ENCODE results near the gene EEIG1. TPM values are rescaled to one million over a fixed set of nuclear protein-coding genes. Genes with fewer than 3 reads are reported as not detected.

Gene EEIG1
- total RNA-seq, 4 donors from 2014 or later: 43.1 to 85.8 (median 59.5) TPM

DNA sequence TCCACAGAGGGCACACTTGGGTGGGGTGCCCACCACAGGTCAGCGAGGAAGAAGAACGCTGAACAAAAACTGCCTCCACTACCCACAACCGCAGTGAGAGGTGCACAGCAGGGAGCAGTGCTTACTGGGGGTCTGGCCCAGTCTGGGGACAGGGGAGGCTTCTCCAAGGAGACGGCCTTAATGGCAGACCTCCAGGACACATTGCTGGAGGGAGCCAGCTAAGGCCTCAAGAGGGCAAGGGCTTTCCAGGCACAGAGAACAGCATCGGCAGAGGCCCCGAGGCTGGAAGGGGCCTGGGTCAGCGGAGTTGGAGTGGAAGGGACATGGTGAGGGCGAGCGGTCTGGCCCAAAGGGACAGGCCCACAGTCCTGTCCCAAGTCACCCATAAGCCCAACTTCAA lies 34.8 kb downstream of the EEIG1 start:
- H3K27me3 ChIP-seq: no peaks in the 10 kb centered on the region
- no peak overlapping the region for H3K27ac ChIP-seq
- H3K4me1 ChIP-seq: peaks cover 34% of the 10 kb centered on the region
- 90% methylated on average over 9 of the region's 9 CpGs for WGBS
- no peaks in the 10 kb centered on the region for H3K9me3 ChIP-seq
- DNase-seq (ENCODE audit: low spot score in 2 of 2): no peak
- H3K4me3 ChIP-seq: no peak overlapping the region
- TF ChIP-seq, protein P1, sequence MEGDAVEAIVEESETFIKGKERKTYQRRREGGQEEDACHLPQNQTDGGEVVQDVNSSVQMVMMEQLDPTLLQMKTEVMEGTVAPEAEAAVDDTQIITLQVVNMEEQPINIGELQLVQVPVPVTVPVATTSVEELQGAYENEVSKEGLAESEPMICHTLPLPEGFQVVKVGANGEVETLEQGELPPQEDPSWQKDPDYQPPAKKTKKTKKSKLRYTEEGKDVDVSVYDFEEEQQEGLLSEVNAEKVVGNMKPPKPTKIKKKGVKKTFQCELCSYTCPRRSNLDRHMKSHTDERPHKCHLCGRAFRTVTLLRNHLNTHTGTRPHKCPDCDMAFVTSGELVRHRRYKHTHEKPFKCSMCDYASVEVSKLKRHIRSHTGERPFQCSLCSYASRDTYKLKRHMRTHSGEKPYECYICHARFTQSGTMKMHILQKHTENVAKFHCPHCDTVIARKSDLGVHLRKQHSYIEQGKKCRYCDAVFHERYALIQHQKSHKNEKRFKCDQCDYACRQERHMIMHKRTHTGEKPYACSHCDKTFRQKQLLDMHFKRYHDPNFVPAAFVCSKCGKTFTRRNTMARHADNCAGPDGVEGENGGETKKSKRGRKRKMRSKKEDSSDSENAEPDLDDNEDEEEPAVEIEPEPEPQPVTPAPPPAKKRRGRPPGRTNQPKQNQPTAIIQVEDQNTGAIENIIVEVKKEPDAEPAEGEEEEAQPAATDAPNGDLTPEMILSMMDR (IDR thresholded peaks at IDR 0.05): no peak
- no peak for TF ChIP-seq EP300 (IDR thresholded peaks at IDR 0.05)
- TF ChIP-seq POLR2AphosphoS5 (IDR thresholded peaks at IDR 0.05): no peak
- TF ChIP-seq POLR2A (IDR thresholded peaks at IDR 0.05): no peak
- peaks cover 62% of the 10 kb centered on the region for H3K36me3 ChIP-seq

- Histone ChIP-seq H3K36me3 (peaks cover 62% of the 10 kb centered on the region), H3K27ac (no peak overlapping the region), H3K27me3 (no peaks in the 10 kb centered on the region), H3K9me3 (no peaks in the 10 kb centered on the region), H3K4me1 (peaks cover 28% of the 10 kb centered on the region), H3K4me3 (no peak overlapping the region)
- DNase-seq (ENCODE audit: low spot score in 2 of 2): no peak
- WGBS: 83% methylated on average over 20 of the region's 24 CpGs
- TF ChIP-seq EP300 (IDR thresholded peaks at IDR 0.05) (no peak), POLR2AphosphoS5 (IDR thresholded peaks at IDR 0.05) (no peak), POLR2A (IDR thresholded peaks at IDR 0.05) (no peak)
- TF ChIP-seq, protein P1 (IDR thresholded peaks at IDR 0.05): no peak
Measured at GRCh38 chr9:127945338-127945737, 35.5 kb downstream of the EEIG1 start.

GRCh38 chr9:127944586-127945218 lies 36.1 kb downstream of the EEIG1 start:
- 88% methylated on average over 33 of the region's 38 CpGs for WGBS
- H3K9me3 ChIP-seq: no peaks in the 10 kb centered on the region
- H3K36me3 ChIP-seq: peaks cover 63% of the 10 kb centered on the region
- peaks cover 24% of the 10 kb centered on the region for H3K4me1 ChIP-seq
- TF ChIP-seq EP300 (IDR thresholded peaks at IDR 0.05) (no peak), POLR2A (IDR thresholded peaks at IDR 0.05) (no peak), POLR2AphosphoS5 (IDR thresholded peaks at IDR 0.05) (no peak)
- TF ChIP-seq, protein P1 (IDR thresholded peaks at IDR 0.05): no peak
- no peak overlapping the region for H3K4me3 ChIP-seq
- H3K27me3 ChIP-seq: no peaks in the 10 kb centered on the region
- H3K27ac ChIP-seq: no peak overlapping the region
- DNase-seq (ENCODE audit: low spot score in 2 of 2): no peak

- peaks cover 59% of the 10 kb centered on the region for H3K36me3 ChIP-seq
- H3K4me3 ChIP-seq: no peak overlapping the region
- peak; percentile 90 to 93 for DNase-seq (ENCODE audit: low spot score in 2 of 2)
- 30% methylated on average over 11 of the region's 13 CpGs for WGBS
- H3K27me3 ChIP-seq: no peaks in the 10 kb centered on the region
- peaks cover 19% of the 10 kb centered on the region for H3K4me1 ChIP-seq
- no peak for TF ChIP-seq POLR2A (IDR thresholded peaks at IDR 0.05)
- TF ChIP-seq, protein P1 (IDR thresholded peaks at IDR 0.05): peak; percentile 80 to 81
- no peak overlapping the region for H3K27ac ChIP-seq
- H3K9me3 ChIP-seq: no peaks in the 10 kb centered on the region
Measured at GRCh38 chr9:127943731-127944144, 37.1 kb downstream of the EEIG1 start.

- Histone ChIP-seq H3K4me1 (peaks cover 22% of the 10 kb centered on the region), H3K36me3 (peaks cover 58% of the 10 kb centered on the region)
Measured at GRCh38 chr9:127943011-127943662, 37.7 kb downstream of the EEIG1 start.

More at GRCh38 chr9:127943011-127943662, 37.7 kb downstream of the EEIG1 start:
- no peak for DNase-seq (ENCODE audit: low spot score in 2 of 2)
- Histone ChIP-seq H3K27me3 (no peaks in the 10 kb centered on the region), H3K27ac (no peak overlapping the region), H3K4me3 (no peak overlapping the region), H3K9me3 (no peaks in the 10 kb centered on the region)
- TF ChIP-seq, protein P1 (IDR thresholded peaks at IDR 0.05): no peak
- TF ChIP-seq POLR2AphosphoS5 (IDR thresholded peaks at IDR 0.05): no peak
- TF ChIP-seq POLR2A (IDR thresholded peaks at IDR 0.05): no peak
- no peak for TF ChIP-seq EP300 (IDR thresholded peaks at IDR 0.05)
- WGBS: 84% methylated on average over 14 of the region's 14 CpGs

Measured in suprapubic skin (tissue), 4 donors.